ENCODE data around the gene SMIM1. TPM values are rescaled to one million over a fixed set of nuclear protein-coding genes. Genes with fewer than 3 reads are reported as not detected.

The SMIM1 gene
- total RNA-seq, 1 donor from 2014 or later: 2.1 TPM

DNA sequence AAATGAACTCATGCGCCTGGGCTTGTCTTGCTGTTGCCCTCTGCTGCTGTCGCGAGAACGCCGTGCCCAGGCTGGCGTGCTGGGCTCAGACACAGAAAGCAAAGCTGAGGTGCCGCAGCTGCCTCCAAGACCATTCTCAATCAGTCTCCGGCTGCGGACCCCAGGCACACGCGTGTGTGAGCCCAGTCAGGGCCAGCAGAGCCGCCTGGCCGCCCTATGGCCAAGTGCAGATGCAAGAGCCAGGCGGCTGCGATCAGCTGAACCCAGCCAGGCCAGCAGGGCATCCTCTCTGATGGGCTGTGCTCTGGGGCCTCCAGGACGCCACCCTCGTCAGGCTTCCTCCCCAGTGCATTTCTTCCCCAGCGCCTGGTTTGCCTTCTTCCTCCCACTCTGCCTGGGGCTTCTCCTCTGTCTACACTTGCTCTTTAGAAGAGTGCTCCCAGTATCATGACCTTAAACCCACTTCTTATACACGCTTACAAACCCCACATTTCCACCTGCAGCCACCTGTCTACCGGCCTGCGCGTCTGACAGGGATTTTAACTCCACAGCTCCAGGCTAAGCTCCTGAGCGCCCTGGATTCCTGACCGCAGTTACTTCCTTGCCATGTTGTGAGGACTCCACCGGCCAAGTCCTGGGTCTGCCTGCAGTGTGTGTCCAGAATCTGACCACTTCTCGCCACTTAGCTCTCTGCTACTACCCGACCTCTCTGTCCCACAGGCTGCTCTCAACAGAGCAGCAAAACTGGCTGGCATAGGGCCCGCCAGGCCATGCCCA is 45.5 kb downstream of the SMIM1 start:
- Mint-ChIP-seq H3K4me3 (ENCODE audit: unreplicated experiment) (peak overlapping the region; percentile 76), H3K27ac (ENCODE audit: unreplicated experiment) (peak overlapping the region; percentile 61), H3K27me3 (ENCODE audit: unreplicated experiment) (peaks cover 11% of the 10 kb centered on the region), H3K9me3 (ENCODE audit: unreplicated experiment) (no peaks in the 10 kb centered on the region), H3K4me1 (ENCODE audit: unreplicated experiment) (no peaks in the 10 kb centered on the region), H3K36me3 (ENCODE audit: low read depth, unreplicated experiment) (peaks cover 53% of the 10 kb centered on the region)
- TF ChIP-seq, protein P1, sequence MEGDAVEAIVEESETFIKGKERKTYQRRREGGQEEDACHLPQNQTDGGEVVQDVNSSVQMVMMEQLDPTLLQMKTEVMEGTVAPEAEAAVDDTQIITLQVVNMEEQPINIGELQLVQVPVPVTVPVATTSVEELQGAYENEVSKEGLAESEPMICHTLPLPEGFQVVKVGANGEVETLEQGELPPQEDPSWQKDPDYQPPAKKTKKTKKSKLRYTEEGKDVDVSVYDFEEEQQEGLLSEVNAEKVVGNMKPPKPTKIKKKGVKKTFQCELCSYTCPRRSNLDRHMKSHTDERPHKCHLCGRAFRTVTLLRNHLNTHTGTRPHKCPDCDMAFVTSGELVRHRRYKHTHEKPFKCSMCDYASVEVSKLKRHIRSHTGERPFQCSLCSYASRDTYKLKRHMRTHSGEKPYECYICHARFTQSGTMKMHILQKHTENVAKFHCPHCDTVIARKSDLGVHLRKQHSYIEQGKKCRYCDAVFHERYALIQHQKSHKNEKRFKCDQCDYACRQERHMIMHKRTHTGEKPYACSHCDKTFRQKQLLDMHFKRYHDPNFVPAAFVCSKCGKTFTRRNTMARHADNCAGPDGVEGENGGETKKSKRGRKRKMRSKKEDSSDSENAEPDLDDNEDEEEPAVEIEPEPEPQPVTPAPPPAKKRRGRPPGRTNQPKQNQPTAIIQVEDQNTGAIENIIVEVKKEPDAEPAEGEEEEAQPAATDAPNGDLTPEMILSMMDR (IDR thresholded peaks at IDR 0.05; ENCODE audit: unreplicated experiment): no peak
- no peak for DNase-seq (ENCODE audit: low spot score)

DNA sequence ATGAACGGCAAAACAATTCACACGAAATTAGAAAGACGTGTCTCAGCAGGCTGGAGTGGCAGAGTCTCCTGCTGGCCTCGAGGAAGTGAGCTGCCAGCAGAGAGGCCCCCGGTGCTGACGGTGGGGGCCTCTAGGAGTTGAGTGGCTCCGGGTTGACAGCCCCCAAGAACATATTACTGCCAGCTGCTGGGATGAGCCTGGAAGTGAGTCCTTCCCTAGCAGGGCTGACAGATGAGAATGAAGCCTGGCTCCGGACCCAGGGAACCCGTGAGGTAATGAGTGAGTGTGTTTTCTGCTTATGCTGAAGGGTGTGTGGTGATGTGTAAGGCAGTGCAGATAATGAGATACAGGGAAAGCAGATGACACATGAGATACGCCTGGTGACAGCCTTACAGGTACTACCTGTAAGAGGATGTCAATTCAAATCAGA is 47.2 kb downstream of the SMIM1 start:
- TF ChIP-seq, protein P1 (IDR thresholded peaks at IDR 0.05; ENCODE audit: unreplicated experiment): no peak
- no peak for DNase-seq (ENCODE audit: low spot score)
- H3K27me3 Mint-ChIP-seq (ENCODE audit: unreplicated experiment): peaks cover 10% of the 10 kb centered on the region
- peaks cover 56% of the 10 kb centered on the region for H3K36me3 Mint-ChIP-seq (ENCODE audit: low read depth, unreplicated experiment)
- peak overlapping the region; percentile 6 for H3K4me3 Mint-ChIP-seq (ENCODE audit: unreplicated experiment)
- no peak overlapping the region for H3K27ac Mint-ChIP-seq (ENCODE audit: unreplicated experiment)
- H3K9me3 Mint-ChIP-seq (ENCODE audit: unreplicated experiment): no peaks in the 10 kb centered on the region
- H3K4me1 Mint-ChIP-seq (ENCODE audit: unreplicated experiment): no peaks in the 10 kb centered on the region

DNA sequence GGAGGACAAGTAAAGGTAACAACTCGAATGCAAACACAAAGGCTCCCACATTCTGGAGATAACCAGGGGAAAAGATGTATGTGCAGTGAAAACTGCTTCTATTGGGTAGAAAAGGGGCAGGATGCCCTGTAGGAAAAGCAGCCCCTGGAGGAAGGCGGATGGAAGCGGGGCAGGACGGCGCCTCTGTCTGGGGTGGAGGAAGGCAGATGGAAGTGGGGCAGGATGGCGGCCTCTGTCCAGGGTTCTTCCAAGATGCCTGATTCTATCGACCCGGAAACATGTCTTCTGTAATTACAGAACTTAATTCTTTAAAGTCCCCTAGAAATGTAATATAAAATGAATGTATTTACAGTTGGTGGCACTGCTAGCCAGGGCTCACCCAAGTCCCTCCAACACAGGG is 47.8 kb downstream of the SMIM1 start:
- Mint-ChIP-seq H3K9me3 (ENCODE audit: unreplicated experiment) (no peaks in the 10 kb centered on the region), H3K4me3 (ENCODE audit: unreplicated experiment) (peak overlapping the region; percentile 6), H3K4me1 (ENCODE audit: unreplicated experiment) (no peaks in the 10 kb centered on the region), H3K27ac (ENCODE audit: unreplicated experiment) (no peak overlapping the region), H3K36me3 (ENCODE audit: low read depth, unreplicated experiment) (peaks cover 56% of the 10 kb centered on the region), H3K27me3 (ENCODE audit: unreplicated experiment) (peaks cover 10% of the 10 kb centered on the region)
- DNase-seq (ENCODE audit: low spot score): no peak
- TF ChIP-seq, protein P1 (IDR thresholded peaks at IDR 0.05; ENCODE audit: unreplicated experiment): no peak

DNA sequence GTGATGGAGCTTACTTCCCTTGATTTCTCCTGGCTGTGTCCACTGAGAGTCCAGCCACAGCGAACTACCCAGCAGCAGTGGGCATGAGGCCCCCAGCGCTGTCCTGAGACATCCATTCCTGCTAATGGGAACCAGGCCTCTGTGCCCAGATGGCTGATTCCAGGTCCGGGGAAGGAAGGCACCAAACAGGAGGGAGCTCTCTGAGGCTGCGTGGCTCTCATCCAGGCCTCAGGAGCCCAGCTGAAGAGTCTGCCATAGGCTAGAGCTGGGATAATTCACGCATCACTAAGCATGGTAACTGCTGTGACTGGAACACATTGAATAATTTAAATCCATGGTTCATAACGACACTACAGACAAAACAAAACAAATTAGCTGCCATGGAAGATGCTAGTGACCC is 48.5 kb downstream of the SMIM1 start:
- TF ChIP-seq, protein P1 (IDR thresholded peaks at IDR 0.05; ENCODE audit: unreplicated experiment): no peak
- Mint-ChIP-seq H3K4me1 (ENCODE audit: unreplicated experiment) (no peaks in the 10 kb centered on the region), H3K27ac (ENCODE audit: unreplicated experiment) (no peak overlapping the region), H3K9me3 (ENCODE audit: unreplicated experiment) (no peaks in the 10 kb centered on the region), H3K4me3 (ENCODE audit: unreplicated experiment) (no peak overlapping the region), H3K27me3 (ENCODE audit: unreplicated experiment) (peaks cover 7% of the 10 kb centered on the region), H3K36me3 (ENCODE audit: low read depth, unreplicated experiment) (peaks cover 59% of the 10 kb centered on the region)
- DNase-seq (ENCODE audit: low spot score): no peak

DNA sequence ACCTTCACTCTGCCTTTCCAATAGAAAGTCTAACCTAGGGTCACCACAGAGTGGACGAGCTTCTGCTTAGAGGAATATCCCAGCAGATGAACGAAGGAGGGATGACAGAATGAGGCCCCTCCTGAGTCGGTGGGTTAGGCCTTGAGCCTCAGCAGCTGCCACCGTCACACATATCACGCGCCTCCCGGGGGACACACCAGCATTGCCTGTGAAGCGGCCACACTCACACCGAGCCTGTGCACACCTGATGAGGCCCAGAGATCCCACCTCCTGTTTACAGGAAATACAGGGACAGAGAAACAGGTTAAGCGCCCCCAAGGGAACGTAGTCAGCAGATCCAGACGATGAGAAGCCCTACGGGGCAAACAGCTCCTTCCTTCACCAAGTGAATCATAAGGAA is 48.9 kb downstream of the SMIM1 start:
- H3K27ac Mint-ChIP-seq (ENCODE audit: unreplicated experiment): no peak overlapping the region
- no peaks in the 10 kb centered on the region for H3K4me1 Mint-ChIP-seq (ENCODE audit: unreplicated experiment)
- no peak for DNase-seq (ENCODE audit: low spot score)
- H3K36me3 Mint-ChIP-seq (ENCODE audit: low read depth, unreplicated experiment): peaks cover 58% of the 10 kb centered on the region
- peaks cover 3% of the 10 kb centered on the region for H3K27me3 Mint-ChIP-seq (ENCODE audit: unreplicated experiment)
- no peaks in the 10 kb centered on the region for H3K9me3 Mint-ChIP-seq (ENCODE audit: unreplicated experiment)
- TF ChIP-seq, protein P1 (IDR thresholded peaks at IDR 0.05; ENCODE audit: unreplicated experiment): no peak
- H3K4me3 Mint-ChIP-seq (ENCODE audit: unreplicated experiment): no peak overlapping the region

Data from endothelial cell (in vitro differentiated cells).